CD8-positive, alpha-beta memory T cell (primary cell): ENCODE measurements around the gene RARRES2. TPM values are rescaled to one million over a fixed set of nuclear protein-coding genes. Genes with fewer than 3 reads are reported as not detected.
A peak's percentile ranks its signal among the peaks of the same experiment; 100 is the strongest.

ENCODE experiments used
- CTCF ChIA-PET: fragments of 350-600 bp; sonication (Branson Sonifier 250); formaldehyde crosslinking; loops from one replicate; lab custom pipeline; 2021; ENCODE audit warnings: antibody characterized with exemption; lab: Charles Lee
- POLR2A ChIA-PET: fragments of 350-600 bp; sonication (Branson Sonifier 250); formaldehyde crosslinking; loops from one replicate; lab custom pipeline; 2021; ENCODE audit warnings: antibody characterized with exemption; lab: Charles Lee
- DNase-seq, 5 donors: peaks; one replicate each; pipeline versions ENCODE4 v3.0.0 to v3.0.0-alpha.2; 2020 to 2022; ENCODE audit warnings: mixed read lengths in 1 of 5
- H3K27ac ChIP-seq: one replicate; pipeline ENCODE4 v1.7.0; 2013; ENCODE audit warnings: low read depth, mild to moderate bottlenecking, low read length, moderate library complexity
- H3K27me3 ChIP-seq: 2 replicates; pipeline ENCODE4 v1.7.0; 2013; ENCODE audit warnings: low read length, mild to moderate bottlenecking; ENCODE audit not compliant: insufficient read depth, poor library complexity, severe bottlenecking
- H3K36me3 ChIP-seq: 2 replicates; pipeline ENCODE4 v1.7.0; 2013; ENCODE audit warnings: mild to moderate bottlenecking, low read length, moderate library complexity; ENCODE audit not compliant: insufficient read depth
- H3K4me1 ChIP-seq: 2 replicates; pipeline ENCODE4 v1.7.0; 2013; ENCODE audit warnings: mild to moderate bottlenecking, low read length, moderate library complexity; ENCODE audit not compliant: insufficient read depth
- H3K4me3 ChIP-seq: 2 replicates; pipeline ENCODE4 v1.7.0; 2013; ENCODE audit warnings: mild to moderate bottlenecking, low read length
- H3K9me3 ChIP-seq: 2 replicates; pipeline ENCODE4 v1.7.0; 2013; ENCODE audit warnings: mild to moderate bottlenecking, low read length
- H3K27ac Mint-ChIP-seq, 8 donors: one replicate each; pipeline ENCODE4 v1.8.0; 2020 to 2021; ENCODE audit warnings: mixed read lengths in 8 of 8, mild to moderate bottlenecking in 6 of 8, inconsistent platforms in 3 of 8, moderate library complexity in 3 of 8
- H3K27me3 Mint-ChIP-seq, 2 donors: one replicate each; pipeline ENCODE4 v1.8.0; 2020 to 2021; ENCODE audit warnings: mixed read lengths in 2 of 2, mild to moderate bottlenecking in 1 of 2, moderate library complexity in 1 of 2
- H3K36me3 Mint-ChIP-seq, 3 donors: one replicate each; pipeline ENCODE4 v1.8.0; 2020 to 2021; ENCODE audit warnings: mixed read lengths in 3 of 3, inconsistent platforms in 1 of 3, mild to moderate bottlenecking in 1 of 3
- H3K4me1 Mint-ChIP-seq, 3 donors: one replicate each; pipeline ENCODE4 v1.8.0; 2020 to 2021; ENCODE audit warnings: mixed read lengths in 3 of 3, inconsistent platforms in 1 of 3, mild to moderate bottlenecking in 1 of 3
- H3K4me3 Mint-ChIP-seq, 7 donors: one replicate each; pipeline ENCODE4 v1.8.0; 2020 to 2021; ENCODE audit warnings: mixed read lengths in 7 of 7, mild to moderate bottlenecking in 6 of 7, moderate library complexity in 4 of 7, inconsistent platforms in 2 of 7
- H3K9me3 Mint-ChIP-seq, 5 donors: one replicate each; pipeline ENCODE4 v1.8.0; 2020 to 2022; ENCODE audit warnings: mixed read lengths in 5 of 5, mild to moderate bottlenecking in 3 of 5, moderate library complexity in 2 of 5, inconsistent platforms in 1 of 5
- polyA plus RNA-seq: library from polyadenylated mRNA; unstranded; fragments of 300-500 nt; fragmentation: Illumina TruSeq; gene quantifications from one replicate; pipeline ENCODE4 v1.2.3, GENCODE V29; 2021
- total RNA-seq, 2 experiments: library from RNA; stranded (reverse); gene quantifications; one replicate each; pipeline ENCODE4 v1.2.3, GENCODE V29; 2021

RARRES2 gene
- total and polyA plus RNA-seq, 3 experiments from 2014 or later = not detected

DNA sequence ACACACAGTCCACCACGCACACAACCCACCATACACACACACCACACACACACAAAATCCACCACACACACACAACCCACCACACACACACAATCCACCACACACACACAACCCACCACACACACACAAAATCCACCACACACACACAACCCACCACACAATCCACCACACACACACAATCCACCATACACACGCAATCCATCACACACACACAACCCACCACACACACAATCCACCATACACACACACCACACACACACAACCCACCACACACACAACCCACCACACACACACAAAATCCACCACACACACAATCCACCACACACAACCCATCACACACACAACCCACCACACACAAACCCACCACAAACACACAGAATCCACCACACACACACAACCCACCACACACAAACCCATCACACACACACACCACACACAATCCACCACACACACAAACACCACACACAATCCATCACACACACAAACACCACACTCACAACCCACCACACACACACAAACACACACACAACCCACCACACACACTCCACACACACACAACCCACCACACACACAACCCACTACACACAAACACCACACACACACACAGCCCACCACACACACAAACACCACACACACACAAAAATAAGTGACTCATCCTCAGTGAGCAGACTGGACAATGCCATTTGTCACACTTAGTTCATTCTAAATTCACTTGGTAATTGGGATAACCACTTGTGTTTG is 18.4 kb upstream of the RARRES2 start:
- H3K36me3 Mint-ChIP-seq = no peaks in the 10 kb centered on the region
- H3K36me3 ChIP-seq = no peaks in the 10 kb centered on the region
- H3K4me3 ChIP-seq = no peak overlapping the region
- ChIA-PET POLR2A (no interaction called here), CTCF (no interaction called here)
- peak overlapping the region in 2 of 7 donors; percentile 26 to 56 for H3K4me3 Mint-ChIP-seq
- H3K27ac Mint-ChIP-seq = peak overlapping the region in 6 of 8 donors; percentile 47 to 94 (median 79)
- no peaks in the 10 kb centered on the region for H3K27me3 ChIP-seq
- peaks cover 37% of the 10 kb centered on the region for H3K4me1 ChIP-seq
- no peak for DNase-seq
- peaks cover 0 to 1% (median 0%) of the 10 kb centered on the region in 5 donors for H3K9me3 Mint-ChIP-seq
- H3K27me3 Mint-ChIP-seq = no peaks in the 10 kb centered on the region
- peaks cover 35 to 42% (median 37%) of the 10 kb centered on the region in 3 donors for H3K4me1 Mint-ChIP-seq
- H3K27ac ChIP-seq = no peak overlapping the region
- no peaks in the 10 kb centered on the region for H3K9me3 ChIP-seq

DNA sequence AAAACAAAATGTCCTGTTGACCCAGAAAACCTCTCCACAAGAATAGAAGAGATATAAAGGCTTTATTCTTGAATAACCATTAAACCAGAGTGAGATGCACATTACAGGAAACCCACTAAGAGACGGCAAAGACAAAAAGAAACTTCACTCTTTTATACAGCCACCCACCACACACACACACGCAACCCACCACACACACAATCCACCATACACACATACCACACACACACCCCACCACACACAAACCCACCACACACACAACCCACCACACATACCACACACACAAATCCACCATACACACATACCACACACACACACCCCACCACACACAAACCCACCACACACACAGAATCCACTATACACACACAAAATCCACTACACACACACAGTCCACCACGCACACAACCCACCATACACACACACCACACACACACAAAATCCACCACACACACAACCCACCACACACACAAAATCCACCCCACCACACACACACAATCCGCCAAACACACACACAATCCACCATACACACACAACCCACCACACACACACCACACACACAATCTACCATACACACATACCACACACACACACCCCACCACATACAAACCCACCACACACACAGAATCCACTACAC is 17.7 kb upstream of the RARRES2 start:
- no peaks in the 10 kb centered on the region for H3K36me3 ChIP-seq
- ChIA-PET CTCF (interaction anchor here (0.6 kb wide), 1 partner anchor 598 kb away, joined by 3 read pairs; no protein-coding TSS in a partner anchor), POLR2A (no interaction called here)
- Mint-ChIP-seq H3K36me3 (no peaks in the 10 kb centered on the region), H3K4me1 (peaks cover 35 to 42% (median 37%) of the 10 kb centered on the region in 3 donors), H3K27me3 (no peaks in the 10 kb centered on the region), H3K27ac (peak overlapping the region in 7 of 8 donors; percentile 9 to 96 (median 87)), H3K4me3 (peak overlapping the region in 2 of 7 donors; percentile 1 to 6), H3K9me3 (peaks cover 0 to 1% (median 0%) of the 10 kb centered on the region in 5 donors)
- H3K9me3 ChIP-seq = no peaks in the 10 kb centered on the region
- H3K27me3 ChIP-seq = no peaks in the 10 kb centered on the region
- peaks cover 32% of the 10 kb centered on the region for H3K4me1 ChIP-seq
- no peak for DNase-seq
- H3K27ac ChIP-seq = no peak overlapping the region
- no peak overlapping the region for H3K4me3 ChIP-seq

DNA sequence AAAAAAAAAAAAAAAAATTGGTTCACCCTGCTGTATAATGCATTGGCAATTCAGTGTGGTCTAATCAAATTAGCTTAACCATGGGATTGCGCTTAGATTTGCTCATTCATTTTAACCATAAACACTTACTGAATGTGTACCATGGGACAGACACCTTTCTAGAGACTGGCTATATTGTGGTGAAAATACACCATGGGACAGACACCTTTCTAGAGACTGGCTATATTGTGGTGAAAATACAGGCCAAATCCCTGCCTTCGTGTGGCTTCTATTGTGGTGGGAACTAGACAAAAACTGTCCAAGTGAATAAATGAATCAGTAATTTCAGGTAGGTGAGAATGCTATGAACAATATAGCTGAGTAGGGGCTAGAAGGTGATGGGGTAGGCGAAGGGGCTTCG is 17.0 kb upstream of the RARRES2 start:
- H3K27ac Mint-ChIP-seq = peak overlapping the region; percentile 19 to 96 (median 84)
- no peak for DNase-seq

DNA sequence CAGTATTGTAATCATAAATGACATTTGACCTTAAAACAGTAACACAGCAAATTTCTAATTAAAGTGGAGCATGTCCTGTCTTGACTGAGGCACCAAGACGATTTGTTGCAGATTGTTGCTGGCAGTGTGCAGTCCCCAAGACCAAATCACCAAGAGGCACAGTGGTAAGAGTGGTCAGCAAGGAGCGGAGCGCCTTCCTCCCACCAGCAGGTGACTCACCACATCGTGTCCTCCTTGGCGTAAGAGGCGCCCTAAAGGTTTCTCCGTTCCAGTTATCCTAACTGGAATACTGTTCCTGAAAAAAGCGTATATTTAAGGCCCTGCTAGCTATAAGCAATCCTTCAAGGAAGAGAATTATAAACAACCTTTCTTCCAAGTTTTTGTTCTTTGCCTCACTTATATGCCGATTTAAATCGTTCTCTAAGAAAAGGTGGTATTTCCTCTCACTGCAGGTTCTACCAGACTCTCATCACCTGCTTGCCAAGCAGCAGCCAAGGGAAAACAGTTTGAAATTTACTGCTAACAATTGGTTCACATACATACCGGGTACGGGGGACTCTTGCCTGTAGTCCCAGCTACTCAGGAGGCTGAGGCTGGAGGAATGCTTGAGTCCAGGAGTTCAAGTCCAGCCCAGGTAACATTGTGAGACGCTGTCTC is 16.5 kb upstream of the RARRES2 start:
- Mint-ChIP-seq H3K27ac (peak overlapping the region; percentile 69 to 95 (median 90)), H3K4me1 (peaks cover 32 to 42% (median 37%) of the 10 kb centered on the region in 3 donors), H3K4me3 (peak overlapping the region; percentile 43 to 84 (median 76)), H3K9me3 (peaks cover 0 to 1% (median 0%) of the 10 kb centered on the region in 5 donors), H3K27me3 (no peaks in the 10 kb centered on the region), H3K36me3 (no peaks in the 10 kb centered on the region)
- CTCF ChIA-PET = interaction anchor here (0.8 to 4.0 kb wide), 4 partner anchors 20 to 53 kb away, joined by 3 to 15 read pairs (median 6); a partner anchor contains a TSS
- Histone ChIP-seq H3K4me1 (peaks cover 27% of the 10 kb centered on the region), H3K36me3 (no peaks in the 10 kb centered on the region), H3K9me3 (no peaks in the 10 kb centered on the region), H3K4me3 (no peak overlapping the region), H3K27ac (no peak overlapping the region), H3K27me3 (no peaks in the 10 kb centered on the region)
- POLR2A ChIA-PET = interaction anchor here (1.0 kb wide), 1 partner anchor 11 kb away, joined by 4 read pairs; the partner anchor contains the start of gene REPIN1
- DNase-seq = no peak

More for the DNA sequence above, 17.0 kb upstream of the RARRES2 start:
- H3K4me1 Mint-ChIP-seq = peaks cover 32 to 42% (median 37%) of the 10 kb centered on the region in 3 donors
- peaks cover 27% of the 10 kb centered on the region for H3K4me1 ChIP-seq
- no peaks in the 10 kb centered on the region for H3K36me3 Mint-ChIP-seq
- no peak overlapping the region for H3K4me3 ChIP-seq
- no peaks in the 10 kb centered on the region for H3K9me3 ChIP-seq
- CTCF ChIA-PET = interaction anchor here (1.0 to 4.0 kb wide), 2 partner anchors 46 to 48 kb away, joined by 7 to 15 read pairs; a partner anchor contains a TSS
- no peaks in the 10 kb centered on the region for H3K27me3 Mint-ChIP-seq
- H3K27ac ChIP-seq = no peak overlapping the region
- POLR2A ChIA-PET = no interaction called here
- H3K27me3 ChIP-seq = no peaks in the 10 kb centered on the region
- H3K36me3 ChIP-seq = no peaks in the 10 kb centered on the region
- peaks cover 0 to 1% (median 0%) of the 10 kb centered on the region in 5 donors for H3K9me3 Mint-ChIP-seq
- peak overlapping the region in 2 of 7 donors; percentile 6 to 84 for H3K4me3 Mint-ChIP-seq

DNA sequence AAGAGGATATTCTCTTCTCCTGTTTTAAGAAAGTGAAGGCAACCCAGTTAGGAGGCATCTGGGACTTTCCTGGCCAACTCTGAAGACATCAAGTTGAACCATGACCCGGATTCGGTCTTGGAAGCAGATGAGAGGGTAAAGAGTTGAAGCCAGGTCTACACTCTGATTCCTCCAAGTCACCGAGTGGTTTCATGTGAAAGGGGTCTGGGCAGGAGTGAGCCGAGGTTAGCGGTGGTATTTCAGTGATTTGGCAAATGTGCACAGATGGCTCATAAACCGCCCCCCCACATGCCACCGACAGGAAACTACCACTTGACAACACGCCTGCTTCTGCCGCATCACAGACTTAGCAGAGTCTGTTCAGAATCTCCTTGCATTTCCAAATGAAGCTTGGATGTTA is 15.8 kb upstream of the RARRES2 start:
- peaks cover 27% of the 10 kb centered on the region for H3K4me1 ChIP-seq
- H3K4me3 ChIP-seq = peak overlapping the region; percentile 28
- Mint-ChIP-seq H3K4me3 (peak overlapping the region; percentile 43 to 84 (median 76)), H3K27ac (peak overlapping the region; percentile 3 to 95 (median 89)), H3K4me1 (peaks cover 32 to 42% (median 37%) of the 10 kb centered on the region in 3 donors), H3K27me3 (no peaks in the 10 kb centered on the region), H3K9me3 (peaks cover 0 to 1% (median 0%) of the 10 kb centered on the region in 5 donors), H3K36me3 (no peaks in the 10 kb centered on the region)
- H3K9me3 ChIP-seq = no peaks in the 10 kb centered on the region
- POLR2A ChIA-PET = interaction anchor here (1.0 kb wide), 1 partner anchor 12 kb away, joined by 4 read pairs; the partner anchor contains the start of gene REPIN1
- H3K36me3 ChIP-seq = no peaks in the 10 kb centered on the region
- no peak overlapping the region for H3K27ac ChIP-seq
- CTCF ChIA-PET = interaction anchor here (0.8 to 4.0 kb wide), 6 partner anchors 20 to 65 kb away, joined by 3 to 15 read pairs (median 6); a partner anchor contains a TSS
- H3K27me3 ChIP-seq = no peaks in the 10 kb centered on the region
- peak; percentile 44 to 79 (median 62) for DNase-seq

DNA sequence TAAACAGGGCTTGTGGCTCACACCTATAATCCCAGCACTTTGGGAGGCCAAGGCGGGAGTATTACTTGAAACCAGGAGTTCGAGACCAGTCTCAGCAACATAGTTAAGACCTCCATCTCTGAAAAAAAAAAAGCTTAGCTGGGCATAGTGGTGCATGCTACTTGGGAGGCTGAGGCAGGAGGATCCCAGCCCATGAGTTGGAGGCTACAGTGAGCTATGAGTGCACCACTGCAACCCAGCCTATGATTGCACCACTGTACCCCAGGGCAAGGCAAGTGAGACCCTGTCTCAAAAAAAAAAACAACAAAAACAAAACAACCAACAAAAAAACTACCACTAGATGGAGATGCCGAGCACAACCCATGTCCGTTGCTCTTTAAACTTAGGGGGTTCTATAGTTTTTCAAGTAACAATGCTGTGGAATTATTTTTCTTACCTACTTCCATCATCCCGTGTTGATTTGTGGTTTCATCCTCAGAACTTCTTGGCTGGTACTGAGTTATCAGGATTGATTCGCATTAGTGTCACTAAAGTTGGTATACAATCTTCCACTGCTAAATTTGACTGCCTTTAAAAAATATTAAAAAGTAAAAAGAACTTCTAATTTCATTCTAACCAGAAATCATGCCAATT is 15.0 kb upstream of the RARRES2 start:
- peaks cover 0 to 1% (median 0%) of the 10 kb centered on the region in 5 donors for H3K9me3 Mint-ChIP-seq
- H3K36me3 ChIP-seq = no peaks in the 10 kb centered on the region
- no peaks in the 10 kb centered on the region for H3K9me3 ChIP-seq
- H3K4me3 ChIP-seq = no peak overlapping the region
- H3K27me3 ChIP-seq = no peaks in the 10 kb centered on the region
- POLR2A ChIA-PET = interaction anchor here (0.6 kb wide), 2 partner anchors 42 to 400 kb away, joined by 3 to 10 read pairs; no protein-coding TSS in a partner anchor
- peaks cover 27% of the 10 kb centered on the region for H3K4me1 ChIP-seq
- no peaks in the 10 kb centered on the region for H3K27me3 Mint-ChIP-seq
- peaks cover 32 to 42% (median 37%) of the 10 kb centered on the region in 3 donors for H3K4me1 Mint-ChIP-seq
- peak overlapping the region in 5 of 8 donors; percentile 11 to 81 (median 58) for H3K27ac Mint-ChIP-seq
- no peak overlapping the region for H3K27ac ChIP-seq
- peak overlapping the region in 1 of 7 donors; percentile 41 for H3K4me3 Mint-ChIP-seq
- no peaks in the 10 kb centered on the region for H3K36me3 Mint-ChIP-seq
- CTCF ChIA-PET = interaction anchor here (0.7 to 4.0 kb wide), 12 partner anchors 8 to 65 kb away, joined by 3 to 15 read pairs (median 6); partner anchors contain the start of gene REPIN1
- DNase-seq = peak in 2 of 5 donors; percentile 45 to 59

DNA sequence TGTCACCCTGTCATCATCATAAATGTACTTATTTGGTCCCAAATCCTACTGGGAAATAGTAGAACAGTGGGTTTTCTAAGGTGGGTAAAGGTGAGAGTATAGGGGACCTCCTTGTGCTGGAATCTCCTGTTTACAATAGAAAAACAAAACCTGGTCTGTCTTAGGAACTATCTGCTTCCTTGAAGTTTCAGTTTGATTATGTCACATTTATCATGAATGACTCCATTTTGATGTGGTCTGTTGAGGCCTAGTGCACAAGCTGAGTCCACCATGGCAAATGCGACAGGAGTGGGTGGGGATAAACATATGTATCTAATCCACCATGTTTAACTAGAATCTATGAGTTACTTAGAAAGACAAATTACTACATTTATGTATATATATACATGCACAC is 14.2 kb upstream of the RARRES2 start:
- Mint-ChIP-seq H3K36me3 (no peaks in the 10 kb centered on the region), H3K4me3 (no peak overlapping the region), H3K27me3 (no peaks in the 10 kb centered on the region), H3K4me1 (peaks cover 32 to 42% (median 37%) of the 10 kb centered on the region in 3 donors), H3K27ac (peak overlapping the region in 1 of 8 donors; percentile 58), H3K9me3 (peaks cover 0 to 1% (median 0%) of the 10 kb centered on the region in 5 donors)
- Histone ChIP-seq H3K9me3 (no peaks in the 10 kb centered on the region), H3K4me3 (no peak overlapping the region), H3K27me3 (no peaks in the 10 kb centered on the region), H3K4me1 (peaks cover 27% of the 10 kb centered on the region), H3K27ac (peak overlapping the region; percentile 28), H3K36me3 (no peaks in the 10 kb centered on the region)
- CTCF ChIA-PET = interaction anchor here (0.7 to 4.0 kb wide), 13 partner anchors 9 to 661 kb away, joined by 3 to 15 read pairs (median 6); partner anchors contain the start of gene REPIN1
- POLR2A ChIA-PET = interaction anchor here (0.6 kb wide), 2 partner anchors 41 to 401 kb away, joined by 3 to 10 read pairs; no protein-coding TSS in a partner anchor
- no peak for DNase-seq
